Mucosa of descending colon (tissue), 3 donors: ENCODE results near the gene TBC1D13. TPM values are rescaled to one million over a fixed set of nuclear protein-coding genes. Genes with fewer than 3 reads are reported as not detected.

Experiments used
- ATAC-seq: fragments of 200-7000 bp; cut with Tn5 transposase; one replicate; pipeline ENCODE4 v1.9.1; 2020; ENCODE audit warnings: mild to moderate bottlenecking, moderate library complexity
- DNase-seq, 3 donors: peaks; one replicate each; pipeline ENCODE4 v3.0.0-alpha.2; 2020
- H3K36me3 ChIP-seq: fragments of 200-600 bp; one replicate; pipeline ENCODE4 v1.8.0; 2021; ENCODE audit warnings: low read depth, mild to moderate bottlenecking
- H3K4me1 ChIP-seq: fragments of 200-600 bp; one replicate; pipeline ENCODE4 v1.8.0; 2021; ENCODE audit warnings: low read depth, mild to moderate bottlenecking
- H3K4me3 ChIP-seq: fragments of 200-600 bp; one replicate; pipeline ENCODE4 v1.8.0; 2021; ENCODE audit warnings: mild to moderate bottlenecking
- H3K9me3 ChIP-seq: fragments of 200-600 bp; one replicate; pipeline ENCODE4 v1.8.0; 2021; ENCODE audit warnings: mild to moderate bottlenecking
- CTCF ChIP-seq: fragments of 200-600 bp; IDR thresholded peaks from one replicate; pipeline ENCODE4 v1.8.0; 2022; ENCODE audit warnings: antibody characterized with exemption, mild to moderate bottlenecking
- intact Hi-C, 2 donors: fragments of 100-400 bp; cut with DNase I in 1 of 2; cut with micrococcal nuclease in 1 of 2; formaldehyde crosslinking; loops; one replicate each; pipeline versions ENCODE4 v1.11.0 to v1.11.1; 2022; cut with DNase I, micrococcal nuclease
- total RNA-seq, 3 donors: library from RNA; stranded (reverse); fragmentation: NEBNext Ultra II Directional in 2 of 3; extraction: Animal tissue kit (Norgen Biotek cat#: 25700) in 2 of 3; gene quantifications; one replicate each; pipeline versions ENCODE4 v1.2.1 to v1.2.4, GENCODE V29; 2021 to 2023
- donor health status: DM: no; HTN: no; CAD: no; lungs with moderate emphysema.
- donor health status: DM: no; HTN: no; CAD: no.
- donor health status: DM: no; HTN: yes; CAD: no.

Gene TBC1D13
- total RNA-seq, 3 donors from 2014 or later, result 20.6 to 30.6 (median 25.9) TPM

- Histone ChIP-seq H3K36me3 (no peaks in the 10 kb centered on the region), H3K4me3 (no peak overlapping the region), H3K9me3 (no peaks in the 10 kb centered on the region), H3K4me1 (peaks cover 14% of the 10 kb centered on the region)
- no peak for ATAC-seq
- TF ChIP-seq CTCF, result no peak
- no peak for DNase-seq
- intact Hi-C loops, result no loop called here
These were observed 37.9 kb downstream of the TBC1D13 start for GRCh38 chr9:128824911-128825310.

GRCh38 chr9:128825923-128826700 lies 39.1 kb downstream of the TBC1D13 start:
- no peaks in the 10 kb centered on the region for H3K9me3 ChIP-seq
- DNase-seq, result peak in 1 of 3 donors; percentile 41
- H3K36me3 ChIP-seq, result no peaks in the 10 kb centered on the region
- intact Hi-C loops, result no loop called here
- no peak for TF ChIP-seq CTCF
- H3K4me1 ChIP-seq, result peaks cover 7% of the 10 kb centered on the region
- no peak for ATAC-seq
- no peak overlapping the region for H3K4me3 ChIP-seq

- H3K9me3 ChIP-seq, result no peaks in the 10 kb centered on the region
- no peak for DNase-seq
- no peak for TF ChIP-seq CTCF
- no peaks in the 10 kb centered on the region for H3K36me3 ChIP-seq
- H3K4me3 ChIP-seq, result no peak overlapping the region
- peaks cover 7% of the 10 kb centered on the region for H3K4me1 ChIP-seq
- ATAC-seq, result no peak
- intact Hi-C loops, result no loop called here
These were observed 41.2 kb downstream of the TBC1D13 start for GRCh38 chr9:128828267-128828666.

GRCh38 chr9:128828719-128829452 lies 41.8 kb downstream of the TBC1D13 start:
- no peak for ATAC-seq

More at GRCh38 chr9:128828719-128829452, 41.8 kb downstream of the TBC1D13 start:
- no peaks in the 10 kb centered on the region for H3K9me3 ChIP-seq
- TF ChIP-seq CTCF, result no peak
- H3K4me3 ChIP-seq, result peak overlapping the region; percentile 74
- intact Hi-C loops, result no loop called here
- H3K36me3 ChIP-seq, result no peaks in the 10 kb centered on the region
- DNase-seq, result no peak
- peaks cover 7% of the 10 kb centered on the region for H3K4me1 ChIP-seq
